Peyer's patch (tissue), 4 donors: ENCODE data around the gene FOXF2. TPM values are rescaled to one million over a fixed set of nuclear protein-coding genes. Genes with fewer than 3 reads are reported as not detected.

ENCODE experiments used
- DNase-seq, 3 donors: peaks; one replicate each; pipeline ENCODE4 v3.0.0-alpha.2; 2017 to 2019
- H3K27ac ChIP-seq, 4 donors: fragments of 200-600 bp; sonication (generic); one replicate each; pipeline ENCODE4 v1.5.1; 2016 to 2019
- H3K27me3 ChIP-seq, 2 donors: fragments of 200-600 bp; sonication (generic); one replicate each; pipeline ENCODE4 v1.5.1; 2019
- H3K36me3 ChIP-seq, 3 donors: fragments of 200-600 bp; sonication (generic); one replicate each; pipeline ENCODE4 v1.5.1; 2016 to 2019
- H3K4me1 ChIP-seq, 4 donors: fragments of 200-600 bp; sonication (generic); one replicate each; pipeline ENCODE4 v1.5.1; 2016 to 2019
- H3K4me3 ChIP-seq, 4 donors: fragments of 200-600 bp; sonication (generic); 1 replicate in 3 of 4; 2 replicates in 1 of 4; pipeline ENCODE4 v1.5.1; 2016 to 2019; ENCODE audit warnings: mild to moderate bottlenecking in 1 of 4
- H3K9me3 ChIP-seq, 4 donors: fragments of 200-600 bp; sonication (generic); one replicate each; pipeline ENCODE4 v1.5.1; 2016 to 2019; ENCODE audit warnings: mild to moderate bottlenecking in 1 of 4
- CTCF ChIP-seq, 6 experiments: fragments of 450-650 bp in 4 of 6; fragments of 200-600 bp in 2 of 6; sonication (generic) in 1 of 6; IDR thresholded peaks; one replicate each; pipeline ENCODE4 v1.5.1; 2017 to 2019; ENCODE audit warnings: antibody characterized with exemption in 6 of 6, mild to moderate bottlenecking in 3 of 6, moderate library complexity in 1 of 6
- POLR2A ChIP-seq, 2 donors: fragments of 450-650 bp; IDR thresholded peaks; one replicate each; pipeline ENCODE4 v1.5.1; 2017; ENCODE audit warnings: antibody characterized with exemption in 2 of 2, mild to moderate bottlenecking in 2 of 2, moderate library complexity in 2 of 2
- small RNA-seq, 2 donors: library from RNA; depleted of rRNA; stranded (forward); fragments of <200 nt; gene quantifications; one replicate each; pipeline ENCODE3, GENCODE V24; 2016
- total RNA-seq, 4 donors: library from RNA; depleted of rRNA; stranded (reverse); fragments of >200 nt; gene quantifications; one replicate each; pipeline ENCODE4 v1.1.0, GENCODE V29; 2016

FOXF2 gene
- total RNA-seq, 4 donors from 2014 or later = 4.0 to 14.0 (median 8.0) TPM

DNA sequence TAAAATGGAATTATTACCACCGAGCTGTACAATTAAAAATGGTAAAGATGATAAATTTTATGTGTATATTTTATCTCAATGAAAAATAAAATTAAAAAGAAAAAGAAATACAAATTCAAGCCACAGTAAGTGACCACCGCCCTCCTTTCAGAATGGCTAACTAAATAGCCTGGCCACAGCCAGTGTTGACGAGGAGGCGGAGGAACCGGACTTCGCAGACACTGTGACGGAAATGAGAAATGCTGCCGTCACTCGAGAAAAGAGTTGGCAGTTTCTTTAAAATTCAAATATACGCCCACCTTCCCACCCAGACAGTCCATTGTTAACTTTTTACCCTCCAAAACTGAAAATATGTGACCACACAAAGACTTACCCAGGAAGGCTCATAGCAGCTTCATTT lies 50.0 kb downstream of the FOXF2 start:
- TF ChIP-seq CTCF (IDR thresholded peaks at IDR 0.05) (no peak), POLR2A (IDR thresholded peaks at IDR 0.05) (no peak)
- no peak for DNase-seq
- H3K4me1 ChIP-seq = peaks cover 0 to 7% (median 0%) of the 10 kb centered on the region in 4 donors
- no peak overlapping the region for H3K4me3 ChIP-seq
- no peaks in the 10 kb centered on the region for H3K27me3 ChIP-seq
- no peaks in the 10 kb centered on the region for H3K9me3 ChIP-seq
- H3K27ac ChIP-seq = no peak overlapping the region
- H3K36me3 ChIP-seq = no peaks in the 10 kb centered on the region

GRCh38 chr6:1442929-1443328 lies 53.6 kb downstream of the FOXF2 start:
- Histone ChIP-seq H3K9me3 (no peaks in the 10 kb centered on the region), H3K36me3 (no peaks in the 10 kb centered on the region), H3K4me3 (no peak overlapping the region), H3K4me1 (no peaks in the 10 kb centered on the region), H3K27me3 (no peaks in the 10 kb centered on the region), H3K27ac (no peak overlapping the region)
- TF ChIP-seq POLR2A (IDR thresholded peaks at IDR 0.05) (no peak), CTCF (IDR thresholded peaks at IDR 0.05) (no peak)
- no peak for DNase-seq

Small RNA genes lying within 50 kb of the gene (small RNA-seq; reads per million reads assigned to genes)
- gene MIR6720 = 0 reads per million in 2 donors

Other genes with a start within 250 kb of the FOXF2 start
- not detected for gene FOXQ1, start 77.5 kb upstream of the FOXF2 start, total RNA-seq
- 1 to 10 TPM in 3 of 4 donors, not detected in 1; 1.6 to 3.3 (median 2.7) TPM for gene FOXC1, start 220.3 kb downstream of the FOXF2 start, total RNA-seq